ENCODE measurements around the gene MBD3L4. TPM values are rescaled to one million over a fixed set of nuclear protein-coding genes. Genes with fewer than 3 reads are reported as not detected.

MBD3L4 gene
- total RNA-seq, 1 experiment from 2014 or later: not detected

DNA sequence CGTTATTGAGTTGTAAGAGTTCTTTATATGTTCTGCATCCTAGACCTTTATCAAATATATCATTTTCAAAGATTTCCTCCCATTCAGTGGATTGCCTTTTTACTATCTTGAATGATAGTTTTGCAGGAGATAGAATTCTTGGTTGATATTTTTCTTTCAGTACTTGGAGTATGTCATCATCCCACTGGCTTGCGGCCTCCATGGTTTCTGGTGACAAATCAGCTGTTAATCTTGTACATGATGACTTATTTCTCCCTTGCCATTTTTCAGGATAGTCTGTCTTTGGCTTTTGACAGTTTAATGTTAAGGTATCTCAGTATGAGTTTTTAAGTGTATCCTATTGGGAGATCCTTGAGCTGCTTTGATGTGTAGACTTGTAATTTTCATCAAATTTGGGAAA lies 38.0 kb upstream of the MBD3L4 start:
- no peaks in the 10 kb centered on the region for H4K20me1 ChIP-seq (ENCODE audit: low read length)
- no peak overlapping the region for H2AFZ ChIP-seq (ENCODE audit: low read length)
- ChIA-PET POLR2A (ENCODE audit: unreplicated experiment) (interaction anchor here (1.0 kb wide), 1 partner anchor 58 kb away, joined by 5 read pairs; no protein-coding TSS in a partner anchor), CTCF (no interaction called here)
- no TSS peak for BruUV-seq (replicated peaks)
- intact Hi-C loops (cut with micrococcal nuclease): no loop called here
- no peak overlapping the region for H3K4me2 ChIP-seq (ENCODE audit: low read length)
- H3K27ac ChIP-seq (ENCODE audit: low read length): no peak overlapping the region
- no peaks in the 10 kb centered on the region for H3F3A ChIP-seq (ENCODE audit: low read length, unreplicated experiment)
- TF ChIP-seq EZH2 (IDR thresholded peaks at IDR 0.05; ENCODE audit: low read length, unreplicated experiment) (no peak), EZH2phosphoT487 (IDR thresholded peaks at IDR 0.05; ENCODE audit: borderline replicate concordance, low read length) (no peak)
- TF ChIP-seq, protein P1, sequence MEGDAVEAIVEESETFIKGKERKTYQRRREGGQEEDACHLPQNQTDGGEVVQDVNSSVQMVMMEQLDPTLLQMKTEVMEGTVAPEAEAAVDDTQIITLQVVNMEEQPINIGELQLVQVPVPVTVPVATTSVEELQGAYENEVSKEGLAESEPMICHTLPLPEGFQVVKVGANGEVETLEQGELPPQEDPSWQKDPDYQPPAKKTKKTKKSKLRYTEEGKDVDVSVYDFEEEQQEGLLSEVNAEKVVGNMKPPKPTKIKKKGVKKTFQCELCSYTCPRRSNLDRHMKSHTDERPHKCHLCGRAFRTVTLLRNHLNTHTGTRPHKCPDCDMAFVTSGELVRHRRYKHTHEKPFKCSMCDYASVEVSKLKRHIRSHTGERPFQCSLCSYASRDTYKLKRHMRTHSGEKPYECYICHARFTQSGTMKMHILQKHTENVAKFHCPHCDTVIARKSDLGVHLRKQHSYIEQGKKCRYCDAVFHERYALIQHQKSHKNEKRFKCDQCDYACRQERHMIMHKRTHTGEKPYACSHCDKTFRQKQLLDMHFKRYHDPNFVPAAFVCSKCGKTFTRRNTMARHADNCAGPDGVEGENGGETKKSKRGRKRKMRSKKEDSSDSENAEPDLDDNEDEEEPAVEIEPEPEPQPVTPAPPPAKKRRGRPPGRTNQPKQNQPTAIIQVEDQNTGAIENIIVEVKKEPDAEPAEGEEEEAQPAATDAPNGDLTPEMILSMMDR (conservative IDR thresholded peaks at IDR 0.05; ENCODE audit: low read depth, low read length): no peak
- H3K27me3 ChIP-seq (ENCODE audit: low read length): no peaks in the 10 kb centered on the region
- no peaks in the 10 kb centered on the region for H3K9me2 ChIP-seq (replicated peaks; ENCODE audit: low read length)
- no peak for DNase-seq
- no peak for ATAC-seq
- H3K9ac ChIP-seq (ENCODE audit: low read length): no peak overlapping the region
- H3K36me3 ChIP-seq (ENCODE audit: low read depth, low read length): peaks cover 94% of the 10 kb centered on the region
- H3K4me3 ChIP-seq (ENCODE audit: low read length): peak overlapping the region; percentile 20; the same call in 1 of the 2 replicates
- no peaks in the 10 kb centered on the region for H3K4me1 ChIP-seq (ENCODE audit: insufficient read depth, low read length)
- H3K9me3 ChIP-seq (ENCODE audit: low read length): peaks cover 49% of the 10 kb centered on the region
- no peaks in the 10 kb centered on the region for H3K79me2 ChIP-seq (ENCODE audit: low read length)

- no TSS peak for BruUV-seq (replicated peaks)
- Histone ChIP-seq H3K79me2 (ENCODE audit: low read length) (peaks cover 2% of the 10 kb centered on the region; the same call in 1 of the 2 replicates), H3K4me2 (ENCODE audit: low read length) (no peak overlapping the region), H3K4me1 (ENCODE audit: insufficient read depth, low read length) (no peaks in the 10 kb centered on the region), H4K20me1 (ENCODE audit: low read length) (no peaks in the 10 kb centered on the region), H2AFZ (ENCODE audit: low read length) (no peak overlapping the region), H3K36me3 (ENCODE audit: low read depth, low read length) (peaks cover 86% of the 10 kb centered on the region), H3K4me3 (ENCODE audit: low read length) (no peak overlapping the region), H3F3A (ENCODE audit: low read length, unreplicated experiment) (no peaks in the 10 kb centered on the region), H3K27me3 (ENCODE audit: low read length) (no peaks in the 10 kb centered on the region), H3K9ac (ENCODE audit: low read length) (no peak overlapping the region), H3K27ac (ENCODE audit: low read length) (no peak overlapping the region), H3K9me3 (ENCODE audit: low read length) (peaks cover 31% of the 10 kb centered on the region), H3K9me2 (replicated peaks; ENCODE audit: low read length) (no peaks in the 10 kb centered on the region)
- intact Hi-C loops (cut with micrococcal nuclease): no loop called here
- ChIA-PET CTCF (no interaction called here), POLR2A (ENCODE audit: unreplicated experiment) (no interaction called here)
- no peak for TF ChIP-seq EZH2phosphoT487 (IDR thresholded peaks at IDR 0.05; ENCODE audit: borderline replicate concordance, low read length)
- no peak for DNase-seq
- ATAC-seq: no peak
Observed at GRCh38 chr19:7076151-7076550, 36.2 kb upstream of the MBD3L4 start.

GRCh38 chr19:7074705-7075282 lies 34.8 kb upstream of the MBD3L4 start:
- ChIA-PET CTCF (interaction anchor here (0.6 kb wide), 1 partner anchor 40 kb away, joined by 19 read pairs; no protein-coding TSS in a partner anchor), POLR2A (ENCODE audit: unreplicated experiment) (no interaction called here)
- Histone ChIP-seq H3K9me3 (ENCODE audit: low read length) (peaks cover 17% of the 10 kb centered on the region), H3K4me3 (ENCODE audit: low read length) (no peak overlapping the region), H3K27ac (ENCODE audit: low read length) (no peak overlapping the region), H3K79me2 (ENCODE audit: low read length) (peaks cover 16% of the 10 kb centered on the region), H3K4me2 (ENCODE audit: low read length) (no peak overlapping the region), H4K20me1 (ENCODE audit: low read length) (no peaks in the 10 kb centered on the region), H3K4me1 (ENCODE audit: insufficient read depth, low read length) (peaks cover 6% of the 10 kb centered on the region; the same call in 1 of the 2 replicates), H3F3A (ENCODE audit: low read length, unreplicated experiment) (no peaks in the 10 kb centered on the region), H3K36me3 (ENCODE audit: low read depth, low read length) (peaks cover 77% of the 10 kb centered on the region), H3K9me2 (replicated peaks; ENCODE audit: low read length) (no peaks in the 10 kb centered on the region), H3K27me3 (ENCODE audit: low read length) (no peaks in the 10 kb centered on the region), H2AFZ (ENCODE audit: low read length) (no peak overlapping the region), H3K9ac (ENCODE audit: low read length) (no peak overlapping the region)
- no peak for TF ChIP-seq EZH2 (IDR thresholded peaks at IDR 0.05; ENCODE audit: low read length, unreplicated experiment)
- TF ChIP-seq, protein P1 (conservative IDR thresholded peaks at IDR 0.05; ENCODE audit: low read depth, low read length): no peak
- TF ChIP-seq EZH2phosphoT487 (IDR thresholded peaks at IDR 0.05; ENCODE audit: borderline replicate concordance, low read length): no peak
- DNase-seq (no peak), ATAC-seq (no peak)
- BruUV-seq (replicated peaks): no TSS peak
- intact Hi-C loops (cut with micrococcal nuclease): no loop called here

Measured in PC-3 (cell line).